Femur (tissue), 1 donor: ENCODE data around the gene RPL37A.

Experiments
- DNase-seq: peaks from one replicate; pipeline ENCODE4 v3.0.0-alpha.2; 2017

RPL37A gene

GRCh38 chr2:216498379-216499352 is at the start of gene RPL37A:
RPL37A (plus strand) TSS chr2:216498844; CDS start chr2:216498875, 31 bp downstream.
- DNase-seq: peak; percentile 96

GRCh38 chr2:216450346-216450745 is 48.3 kb upstream of the RPL37A start:
- DNase-seq: no peak

- DNase-seq: no peak
Measured at GRCh38 chr2:216450784-216451183, 47.9 kb upstream of the RPL37A start.

- no peak for DNase-seq
Measured at GRCh38 chr2:216453955-216454614, 44.6 kb upstream of the RPL37A start.

- DNase-seq: no peak
Measured at GRCh38 chr2:216463148-216463547, 35.5 kb upstream of the RPL37A start.

GRCh38 chr2:216464104-216464720 is 34.4 kb upstream of the RPL37A start:
- no peak for DNase-seq

- no peak for DNase-seq
Measured at GRCh38 chr2:216465579-216466195, 33.0 kb upstream of the RPL37A start.

GRCh38 chr2:216467845-216468244 is 30.8 kb upstream of the RPL37A start:
- DNase-seq: no peak

- no peak for DNase-seq
Measured at GRCh38 chr2:216469661-216470060, 29.0 kb upstream of the RPL37A start.

GRCh38 chr2:216473187-216473586 is 25.5 kb upstream of the RPL37A start:
- DNase-seq: no peak

GRCh38 chr2:216474925-216475670 is 23.5 kb upstream of the RPL37A start:
- no peak for DNase-seq

- no peak for DNase-seq
Measured at GRCh38 chr2:216475767-216476166, 22.9 kb upstream of the RPL37A start.

- DNase-seq: no peak
Measured at GRCh38 chr2:216477283-216478035, 21.2 kb upstream of the RPL37A start.

GRCh38 chr2:216478151-216478550 is 20.5 kb upstream of the RPL37A start:
- DNase-seq: no peak

GRCh38 chr2:216478791-216479190 is 19.9 kb upstream of the RPL37A start:
- DNase-seq: no peak

GRCh38 chr2:216480221-216480620 is 18.4 kb upstream of the RPL37A start:
- no peak for DNase-seq

GRCh38 chr2:216482640-216483039 is 16.0 kb upstream of the RPL37A start:
- DNase-seq: no peak

- no peak for DNase-seq
Measured at GRCh38 chr2:216485237-216485636, 13.4 kb upstream of the RPL37A start.

GRCh38 chr2:216485745-216486144 is 12.9 kb upstream of the RPL37A start:
- no peak for DNase-seq

GRCh38 chr2:216486271-216486670 is 12.4 kb upstream of the RPL37A start:
- no peak for DNase-seq

- no peak for DNase-seq
Measured at GRCh38 chr2:216486708-216487107, 11.9 kb upstream of the RPL37A start.

- no peak for DNase-seq
Measured at GRCh38 chr2:216490061-216490460, 8.6 kb upstream of the RPL37A start.
